ENCODE results near the gene CFAP73.
A peak's percentile ranks its signal among the peaks of the same experiment; 100 is the strongest.
"Not testable (repeated sequence)": the region's sequence is repeated elsewhere in the genome, so short reads cannot be mapped to it uniquely, and the experiment has no call there.

CFAP73 gene

DNA sequence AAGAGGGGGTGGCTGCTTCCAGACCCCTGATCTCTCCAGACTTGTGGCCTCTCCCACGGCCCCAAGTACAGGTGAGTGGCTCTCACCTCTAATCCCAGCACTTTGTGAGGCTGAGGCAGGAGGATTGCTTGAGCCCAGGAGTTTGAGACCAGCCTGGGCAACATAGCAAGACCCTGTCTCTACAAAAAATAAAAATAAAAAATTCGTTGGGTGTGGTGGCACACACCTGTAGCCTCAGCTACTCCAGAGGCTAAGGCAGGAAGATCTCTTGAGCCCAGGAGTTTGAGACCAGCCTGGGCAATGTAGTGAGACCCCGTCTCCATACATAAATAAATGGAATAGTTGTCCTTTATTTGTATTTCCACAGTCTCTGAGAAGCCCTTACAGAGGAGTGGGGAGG, 7.8 kb upstream of the CFAP73 start:
- not testable (repeated sequence) for DNase-seq

- DNase-seq: peak in 57 of 58 donors; percentile 15 to 93 (median 81)
Measured at GRCh38 chr12:113142173-113142885, 7.2 kb upstream of the CFAP73 start.

- no peak for DNase-seq
Measured at GRCh38 chr12:113142886-113143332, 6.6 kb upstream of the CFAP73 start.

DNA sequence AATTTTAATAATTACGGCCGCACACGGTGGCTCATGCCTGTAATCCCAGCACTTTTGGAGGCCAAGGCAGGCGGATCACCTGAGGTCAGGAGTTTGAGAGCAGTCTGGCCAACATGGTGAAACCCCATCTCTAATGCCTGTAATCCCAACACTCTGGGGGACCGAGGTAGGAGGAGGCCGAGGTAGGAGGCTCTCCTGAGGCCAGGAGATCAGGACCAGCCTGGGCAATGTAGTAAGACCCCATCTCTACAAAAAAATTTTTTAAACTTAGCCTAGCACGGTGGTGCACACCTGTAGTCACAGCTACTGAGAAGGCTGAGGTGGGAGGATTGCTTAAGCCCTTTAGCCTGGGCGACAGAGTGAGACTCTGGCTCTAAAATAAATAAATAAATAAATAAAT, 5.6 kb upstream of the CFAP73 start:
- DNase-seq: no peak

DNA sequence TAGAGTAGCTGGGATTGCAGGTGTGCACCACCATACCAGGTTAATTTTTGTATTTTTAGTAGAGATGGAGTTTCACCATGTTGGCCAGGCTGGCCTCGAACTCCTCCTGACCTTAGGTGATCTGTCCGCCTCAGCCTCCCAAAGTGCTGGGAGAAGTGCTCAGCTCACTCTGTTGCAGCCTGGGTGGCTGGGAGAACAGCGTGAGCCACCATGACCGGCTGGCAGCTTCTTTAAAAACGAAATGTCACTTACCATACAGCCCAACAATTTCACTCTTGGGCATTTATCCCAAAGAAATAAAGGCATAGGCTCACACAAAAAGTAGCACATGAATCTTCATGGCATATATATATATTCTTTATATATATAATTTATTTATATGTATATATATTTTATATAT, 4.7 kb upstream of the CFAP73 start:
- no peak for DNase-seq

GRCh38 chr12:113145720-113146551, 3.6 kb upstream of the CFAP73 start:
- no peak for DNase-seq

DNA sequence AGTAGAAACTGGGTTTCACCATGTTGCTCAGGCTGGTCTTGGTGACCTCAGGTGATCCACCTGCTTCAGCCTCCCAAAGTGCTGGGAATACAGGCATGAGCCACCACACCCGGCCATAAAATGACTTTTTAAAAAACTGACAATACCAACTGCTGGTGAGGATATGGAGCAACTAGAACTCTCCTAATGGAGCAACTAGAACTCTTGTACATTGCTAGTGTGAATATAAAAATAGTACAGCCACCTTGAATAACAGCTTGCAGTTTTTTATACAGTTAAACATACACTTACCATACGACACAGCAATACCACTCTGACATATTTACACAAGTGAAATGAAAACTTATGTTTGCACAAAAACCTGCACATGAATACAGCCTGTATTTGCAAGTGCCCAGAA, 2.5 kb upstream of the CFAP73 start:
- no peak for DNase-seq

DNA sequence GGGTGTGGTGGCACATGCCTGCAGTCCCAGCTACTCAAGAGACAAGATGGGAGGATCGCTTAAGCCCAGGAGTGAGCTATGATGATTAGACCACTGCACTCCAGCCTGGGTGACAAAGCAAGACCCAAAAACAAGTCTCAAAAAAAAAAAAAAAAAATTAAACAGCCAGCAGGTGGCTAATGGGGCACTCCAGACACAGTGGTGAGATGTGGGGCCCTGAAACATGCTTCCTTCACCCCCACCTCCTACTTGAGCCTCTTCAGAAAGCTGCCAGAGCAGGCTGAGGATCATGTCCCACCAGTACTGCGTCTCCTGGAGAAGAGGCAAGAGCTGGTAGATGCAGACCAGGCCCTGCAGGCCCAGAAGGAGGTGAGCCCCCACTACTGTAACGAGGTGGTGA, 2.1 kb downstream of the CFAP73 start:
- DNase-seq: no peak

GRCh38 chr12:113152196-113152834, 2.8 kb downstream of the CFAP73 start:
- DNase-seq: no peak

- DNase-seq: peak in 53 of 58 donors; percentile 19 to 75 (median 57)
Measured at GRCh38 chr12:113152835-113153814, 3.6 kb downstream of the CFAP73 start.

GRCh38 chr12:113154351-113154973, 4.9 kb downstream of the CFAP73 start:
- DNase-seq: peak in 2 of 58 donors; percentile 13 to 56

- DNase-seq: no peak
Measured at GRCh38 chr12:113155060-113155459, 5.5 kb downstream of the CFAP73 start.

- DNase-seq: no peak
Measured at GRCh38 chr12:113155646-113156045, 6.1 kb downstream of the CFAP73 start.

DNA sequence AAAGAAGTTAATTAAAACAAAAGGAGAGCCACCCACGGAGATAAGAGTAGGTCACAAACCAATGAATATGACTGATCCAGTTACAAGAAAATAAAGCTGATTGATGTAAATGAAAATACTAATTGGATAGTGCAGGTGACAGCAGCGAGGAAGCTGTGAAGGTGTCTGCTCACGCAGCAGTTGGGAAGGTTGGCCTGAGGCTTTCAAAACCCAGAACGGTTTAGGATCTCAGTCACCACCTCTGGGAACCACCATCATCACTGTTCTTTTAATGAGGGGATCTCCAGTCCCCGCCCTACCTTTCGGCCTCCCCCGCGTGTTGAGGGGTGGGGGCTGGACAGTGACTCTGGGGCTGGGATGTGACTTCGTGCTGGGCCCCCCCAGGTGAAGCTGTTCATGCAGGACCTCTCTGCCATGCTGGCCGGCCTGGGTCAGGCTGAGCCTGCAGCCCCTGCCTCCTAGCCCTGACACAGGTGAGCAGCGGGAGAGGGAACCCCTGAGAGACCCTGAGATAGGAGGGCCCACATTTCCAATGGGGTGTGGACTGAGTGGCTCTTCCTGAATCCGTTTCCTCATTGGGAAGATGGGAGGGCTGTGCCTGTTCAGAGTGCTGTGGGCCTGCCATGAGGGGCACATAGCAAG, 7.8 kb downstream of the CFAP73 start:
- no peak for DNase-seq

DNA sequence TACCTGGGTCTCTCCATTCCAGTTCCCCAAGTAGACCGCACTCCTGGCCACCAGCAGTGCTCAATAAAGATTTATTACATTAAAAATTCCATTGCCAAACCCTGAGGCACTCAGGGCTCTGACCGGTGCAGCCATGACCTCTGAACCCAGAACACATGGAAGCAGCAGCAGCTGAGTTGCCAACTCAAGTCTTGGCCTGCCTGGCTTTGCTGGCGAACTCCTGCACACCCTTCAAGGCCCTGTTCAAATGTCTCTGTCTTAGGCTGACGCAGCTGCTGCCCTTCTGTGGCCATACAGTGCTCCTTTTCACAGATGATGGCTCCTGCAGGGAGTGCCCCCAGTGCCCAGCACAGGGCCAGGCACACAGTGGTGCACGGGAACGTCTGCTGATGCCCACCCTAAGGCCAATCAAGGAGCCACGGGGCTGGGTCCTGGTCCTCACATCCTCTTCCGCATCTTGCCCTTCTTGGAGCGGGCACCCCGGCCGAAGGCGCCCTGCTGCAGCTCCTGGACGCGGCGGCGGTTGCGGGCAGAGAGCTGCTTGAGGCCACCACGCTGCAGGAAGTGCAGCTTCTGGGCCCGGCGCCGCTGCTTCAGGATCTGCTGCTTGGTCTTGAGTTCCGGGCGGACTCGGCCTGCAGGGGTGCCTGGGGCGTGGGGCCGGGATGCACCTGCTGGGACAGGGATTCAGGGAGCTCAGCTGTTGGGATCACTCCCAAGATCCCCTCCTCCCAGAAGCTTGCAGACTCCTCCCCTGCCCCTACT, 9.1 kb downstream of the CFAP73 start:
- DNase-seq: no peak

- DNase-seq: peak in 17 of 58 donors; percentile 5 to 73 (median 17)
Measured at GRCh38 chr12:113159937-113160336, 10.4 kb downstream of the CFAP73 start.

DNA sequence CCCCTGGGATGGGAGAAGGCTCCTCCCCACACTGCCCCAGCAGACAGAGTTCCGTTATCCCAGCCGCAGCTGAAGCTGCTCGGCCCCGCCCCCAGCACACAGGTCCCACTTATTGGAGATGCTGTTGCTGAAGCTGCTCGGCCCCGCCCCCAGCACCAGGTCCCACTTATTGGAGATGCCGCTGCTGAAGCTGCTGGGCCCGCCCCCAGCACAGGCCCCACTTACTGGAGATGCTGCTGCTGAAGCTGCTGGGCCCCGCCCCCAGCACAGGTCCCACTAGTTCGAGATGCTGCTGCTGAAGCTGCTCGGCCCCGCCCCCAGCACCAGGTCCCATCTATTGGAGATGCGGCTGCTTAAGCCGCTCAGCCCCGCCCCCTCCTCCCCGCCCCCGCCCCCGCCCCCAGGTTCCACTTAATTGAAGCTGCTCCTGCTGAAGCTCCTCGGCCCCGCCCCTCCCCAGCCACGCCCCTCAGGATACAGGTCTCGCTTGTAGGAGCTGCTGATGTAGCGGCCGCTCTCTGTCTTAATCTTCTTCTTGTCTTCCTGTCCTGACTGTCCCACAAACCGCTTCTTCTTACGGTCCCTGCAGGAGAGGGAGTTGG, 12.0 kb downstream of the CFAP73 start:
- DNase-seq: peak in 50 of 58 donors; percentile 10 to 91 (median 66)

Measured in anterior cingulate cortex (tissue), 58 donors.